GM13977 (cell line): Measurements from ENCODE around the gene FBH1.

Experiments
- DNase-seq: peaks from one replicate; pipeline ENCODE4 v3.0.0; 2012; ENCODE audit warnings: low spot score
- CTCF ChIP-seq: IDR thresholded peaks from 2 replicates; pipeline ENCODE4 v1.5.1; 2012; ENCODE audit warnings: mild to moderate bottlenecking, control low read depth; ENCODE audit not compliant: insufficient read depth; ENCODE audit errors: extremely low read depth, missing control alignments
- in situ Hi-C: fragments of 300-500 bp; cut with MboI; formaldehyde crosslinking; loops from one replicate; pipeline ENCODE4 v1.12.0; 2022; ENCODE audit warnings: low sequenced_read_pairs, low pct_unique_long_range_greater_than_20kb, mixed read lengths, inconsistent platforms; ENCODE audit not compliant: unreplicated experiment

The FBH1 gene

GRCh38 chr10:5949009-5949759 is 59.1 kb downstream of the FBH1 start:
- DNase-seq = peak; percentile 49
- in situ Hi-C loops = no loop called here

GRCh38 chr10:5951167-5951711 is 61.2 kb downstream of the FBH1 start:
- in situ Hi-C loops = no loop called here
- TF ChIP-seq CTCF = no peak
- no peak for DNase-seq

More at GRCh38 chr10:5949009-5949759, 59.1 kb downstream of the FBH1 start:
- TF ChIP-seq CTCF = peak; percentile 49

- TF ChIP-seq CTCF = no peak
- in situ Hi-C loops = no loop called here
- DNase-seq = no peak
Observed at GRCh38 chr10:5951721-5952407, 61.8 kb downstream of the FBH1 start.

- in situ Hi-C loops = no loop called here
- no peak for DNase-seq
- TF ChIP-seq CTCF = no peak
Observed at GRCh38 chr10:5952731-5953385, 62.8 kb downstream of the FBH1 start.

GRCh38 chr10:5953676-5954075 is 63.6 kb downstream of the FBH1 start:
- no peak for DNase-seq
- no peak for TF ChIP-seq CTCF

GRCh38 chr10:5956146-5956936 is 66.3 kb downstream of the FBH1 start:
- DNase-seq = no peak
- in situ Hi-C loops = no loop called here
- no peak for TF ChIP-seq CTCF

More at GRCh38 chr10:5953676-5954075, 63.6 kb downstream of the FBH1 start:
- in situ Hi-C loops = no loop called here
